Subcutaneous adipose tissue (tissue), 4 donors: ENCODE data around the gene FAM89B. TPM values are rescaled to one million over a fixed set of nuclear protein-coding genes. Genes with fewer than 3 reads are reported as not detected.

Source experiments
- total RNA-seq, 4 donors: library from RNA; depleted of rRNA; stranded (reverse); fragments of >200 nt; gene quantifications; one replicate each; pipeline ENCODE4 v1.1.0, GENCODE V29; 2016
- TF ChIP-seq, protein P1 (sequence below): fragments of 450-650 bp; IDR thresholded peaks from one replicate; pipeline ENCODE4 v1.5.1; 2016; ENCODE audit warnings: low read depth, mild to moderate bottlenecking, control low read depth, antibody characterized with exemption, moderate library complexity

FAM89B gene
- total RNA-seq, 4 donors from 2014 or later = 15.2 to 48.8 (median 31.0) TPM

DNA sequence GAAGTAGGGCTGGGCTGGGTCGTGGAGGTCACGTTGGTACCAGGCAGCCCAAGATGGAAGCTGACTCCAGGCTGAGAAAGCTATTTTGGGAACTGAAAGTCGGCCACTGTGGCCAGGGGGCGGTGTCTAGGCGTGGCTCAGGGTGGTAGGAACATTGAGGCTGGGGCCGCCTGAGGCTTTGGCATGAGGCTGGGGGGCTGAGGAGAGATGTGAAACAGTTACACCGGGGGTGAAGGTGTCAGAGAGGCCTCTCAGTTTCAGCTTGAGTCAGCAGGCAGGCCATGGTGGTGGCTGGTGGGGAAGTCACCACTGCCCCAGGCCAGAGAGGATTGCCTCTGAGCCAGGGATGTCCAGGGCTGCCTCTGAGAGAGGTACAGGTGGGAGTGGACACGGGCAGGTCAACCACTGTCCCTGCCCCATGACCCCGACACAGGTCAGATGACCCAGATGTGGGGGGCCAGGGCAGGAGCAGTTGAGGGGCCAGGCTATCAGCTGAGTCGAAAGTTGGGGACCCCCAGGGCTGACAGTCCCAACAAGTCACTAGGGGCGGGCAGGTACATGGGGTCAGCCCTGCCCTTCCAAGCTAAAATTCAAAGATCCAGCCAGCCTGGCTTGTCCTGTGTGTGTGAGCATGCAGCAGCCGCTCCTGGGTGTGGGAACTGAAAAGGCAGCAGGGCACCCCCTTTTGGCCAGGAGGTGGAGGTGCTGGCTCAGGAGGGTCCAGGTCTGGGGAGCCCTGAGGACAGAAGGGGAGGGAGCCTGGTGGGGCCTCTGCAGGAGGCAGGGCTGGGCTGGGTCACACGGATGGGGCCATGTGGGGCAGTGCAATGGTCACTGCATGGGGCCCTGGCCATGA is 16.1 kb downstream of the FAM89B start:
- TF ChIP-seq, protein P1, sequence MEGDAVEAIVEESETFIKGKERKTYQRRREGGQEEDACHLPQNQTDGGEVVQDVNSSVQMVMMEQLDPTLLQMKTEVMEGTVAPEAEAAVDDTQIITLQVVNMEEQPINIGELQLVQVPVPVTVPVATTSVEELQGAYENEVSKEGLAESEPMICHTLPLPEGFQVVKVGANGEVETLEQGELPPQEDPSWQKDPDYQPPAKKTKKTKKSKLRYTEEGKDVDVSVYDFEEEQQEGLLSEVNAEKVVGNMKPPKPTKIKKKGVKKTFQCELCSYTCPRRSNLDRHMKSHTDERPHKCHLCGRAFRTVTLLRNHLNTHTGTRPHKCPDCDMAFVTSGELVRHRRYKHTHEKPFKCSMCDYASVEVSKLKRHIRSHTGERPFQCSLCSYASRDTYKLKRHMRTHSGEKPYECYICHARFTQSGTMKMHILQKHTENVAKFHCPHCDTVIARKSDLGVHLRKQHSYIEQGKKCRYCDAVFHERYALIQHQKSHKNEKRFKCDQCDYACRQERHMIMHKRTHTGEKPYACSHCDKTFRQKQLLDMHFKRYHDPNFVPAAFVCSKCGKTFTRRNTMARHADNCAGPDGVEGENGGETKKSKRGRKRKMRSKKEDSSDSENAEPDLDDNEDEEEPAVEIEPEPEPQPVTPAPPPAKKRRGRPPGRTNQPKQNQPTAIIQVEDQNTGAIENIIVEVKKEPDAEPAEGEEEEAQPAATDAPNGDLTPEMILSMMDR = no peak

DNA sequence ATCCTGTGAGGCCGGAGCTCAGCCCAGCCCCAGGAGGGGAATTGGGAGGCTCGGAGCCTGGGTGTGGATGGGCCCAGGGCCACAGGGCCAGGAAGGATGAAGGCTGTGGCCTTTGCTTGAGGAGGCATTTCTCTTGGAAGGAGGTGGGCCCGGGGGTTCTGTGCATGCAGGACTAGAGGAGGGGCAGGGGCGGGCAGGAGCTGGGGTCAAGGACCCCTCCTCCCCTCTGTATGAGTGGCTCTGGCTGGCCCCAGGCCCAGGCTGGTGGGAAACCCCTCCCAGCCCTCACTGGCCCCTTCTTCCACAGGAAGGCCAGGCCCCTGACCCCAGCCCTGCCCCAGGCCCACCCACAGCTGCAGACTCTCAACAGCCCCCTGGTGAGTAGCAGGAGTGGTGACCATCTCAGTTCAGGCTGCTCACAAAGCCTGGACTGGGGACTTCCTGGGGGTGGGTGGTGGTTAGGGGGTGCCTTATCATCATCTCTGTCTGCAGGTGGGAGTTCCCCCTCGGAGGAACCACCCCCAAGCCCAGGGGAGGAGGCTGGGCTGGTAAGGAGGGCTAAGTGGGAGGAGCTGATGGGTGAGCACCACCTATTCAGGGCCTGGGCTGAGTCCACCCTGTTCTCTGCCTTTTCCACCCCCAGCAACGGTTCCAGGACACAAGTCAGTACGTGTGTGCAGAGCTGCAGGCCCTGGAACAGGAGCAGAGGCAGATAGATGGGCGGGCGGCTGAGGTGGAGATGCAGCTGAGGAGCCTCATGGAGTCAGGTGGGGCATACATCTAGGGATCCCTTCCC is 17.3 kb downstream of the FAM89B start:
- TF ChIP-seq, protein P1 = no peak

DNA sequence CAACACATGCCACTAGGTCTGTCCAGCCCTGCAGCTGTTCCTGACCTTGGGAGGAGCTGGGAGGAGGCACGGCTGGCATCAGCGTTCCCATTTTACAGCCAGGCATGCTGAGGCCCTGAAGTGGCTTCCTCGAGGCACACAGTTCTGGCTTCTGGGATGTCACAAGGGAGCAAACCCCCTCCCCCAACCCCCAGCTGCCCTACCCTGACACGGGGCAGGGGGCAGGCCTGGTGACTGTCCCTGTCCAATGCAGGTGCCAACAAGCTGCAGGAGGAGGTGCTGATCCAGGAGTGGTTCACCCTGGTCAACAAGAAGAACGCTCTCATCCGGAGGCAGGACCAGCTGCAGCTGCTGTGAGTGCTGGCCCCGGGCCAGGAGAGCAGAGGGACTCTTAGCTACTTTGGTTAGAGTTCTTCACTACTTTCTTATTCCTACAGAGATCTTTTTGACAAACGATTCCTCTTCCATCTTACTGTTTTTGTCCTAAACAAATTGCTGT is 18.0 kb downstream of the FAM89B start:
- TF ChIP-seq, protein P1 = no peak

DNA sequence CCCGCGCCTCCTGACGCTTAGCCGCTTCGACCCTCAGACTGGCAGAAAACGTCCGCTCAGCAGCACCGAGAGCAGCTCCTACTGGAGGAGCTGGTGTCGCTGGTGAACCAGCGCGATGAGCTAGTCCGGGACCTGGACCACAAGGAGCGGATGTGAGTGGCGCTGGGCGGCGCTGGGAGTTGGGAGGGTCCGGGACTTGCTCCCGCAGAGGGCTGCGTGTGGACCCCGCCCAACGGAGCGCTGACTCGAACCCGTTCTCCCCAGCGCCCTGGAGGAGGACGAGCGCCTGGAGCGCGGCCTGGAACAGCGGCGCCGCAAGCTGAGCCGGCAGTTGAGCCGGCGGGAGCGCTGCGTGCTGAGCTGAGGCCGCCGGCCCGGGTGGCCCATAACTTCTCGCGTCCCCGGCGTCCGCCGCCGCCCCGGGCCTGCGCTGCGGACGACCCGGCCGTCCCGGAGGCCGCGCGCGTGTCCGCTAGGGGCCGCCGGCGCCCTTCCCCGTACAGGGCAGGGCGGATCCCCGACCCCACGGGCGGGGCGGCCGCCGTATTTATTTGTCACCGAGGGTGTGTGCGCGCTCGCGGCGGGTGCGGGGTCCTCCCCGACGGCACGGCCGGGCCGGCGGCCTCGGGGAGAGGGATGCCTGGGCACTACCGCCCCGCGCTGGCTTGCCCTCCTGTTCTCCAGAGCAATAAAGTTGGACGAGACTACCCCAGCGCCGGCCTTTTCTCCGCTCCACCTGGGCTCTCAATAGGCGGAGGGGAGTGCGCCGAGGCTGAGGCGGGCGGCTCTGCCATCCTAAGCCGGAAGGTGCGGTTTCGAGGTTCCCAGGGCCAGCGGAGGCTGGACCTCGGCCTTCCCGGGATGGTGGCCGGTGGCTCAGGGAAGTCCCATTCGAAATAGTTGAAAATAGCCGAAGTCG is 19.9 kb downstream of the FAM89B start:
- TF ChIP-seq, protein P1 = no peak

DNA sequence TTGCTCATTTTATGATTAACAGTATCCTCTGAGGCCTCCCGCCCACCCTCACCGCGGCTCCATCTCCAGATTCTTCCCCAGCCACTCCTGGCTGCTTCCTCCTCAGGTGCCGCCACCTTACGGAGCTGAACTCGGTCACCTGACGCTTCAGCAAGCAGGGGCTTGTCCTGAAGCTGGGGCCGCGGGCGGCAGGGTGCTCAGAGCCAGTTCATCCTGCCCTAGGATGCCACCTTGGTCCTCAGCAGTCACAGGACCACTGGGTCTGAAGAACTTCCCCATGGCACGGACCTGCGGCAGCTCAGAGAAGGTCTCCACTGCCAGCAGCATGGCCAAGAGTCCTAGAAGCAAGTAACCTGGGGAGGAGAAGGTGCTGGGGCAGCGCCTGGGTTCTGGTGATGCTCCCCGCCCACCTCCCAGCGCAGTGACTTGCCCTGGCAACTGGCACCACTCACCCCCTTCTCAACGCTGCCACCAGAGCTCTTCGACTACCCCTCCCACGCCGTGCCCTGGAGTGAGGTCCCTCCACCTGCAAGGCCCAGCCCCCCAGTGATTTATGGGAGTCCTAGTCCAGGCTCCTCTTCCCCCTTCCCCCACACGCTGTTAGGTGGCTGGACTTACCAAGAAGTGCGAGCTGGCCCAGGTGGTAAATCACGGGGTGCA is 20.6 kb downstream of the FAM89B start:
- TF ChIP-seq, protein P1 = no peak

DNA sequence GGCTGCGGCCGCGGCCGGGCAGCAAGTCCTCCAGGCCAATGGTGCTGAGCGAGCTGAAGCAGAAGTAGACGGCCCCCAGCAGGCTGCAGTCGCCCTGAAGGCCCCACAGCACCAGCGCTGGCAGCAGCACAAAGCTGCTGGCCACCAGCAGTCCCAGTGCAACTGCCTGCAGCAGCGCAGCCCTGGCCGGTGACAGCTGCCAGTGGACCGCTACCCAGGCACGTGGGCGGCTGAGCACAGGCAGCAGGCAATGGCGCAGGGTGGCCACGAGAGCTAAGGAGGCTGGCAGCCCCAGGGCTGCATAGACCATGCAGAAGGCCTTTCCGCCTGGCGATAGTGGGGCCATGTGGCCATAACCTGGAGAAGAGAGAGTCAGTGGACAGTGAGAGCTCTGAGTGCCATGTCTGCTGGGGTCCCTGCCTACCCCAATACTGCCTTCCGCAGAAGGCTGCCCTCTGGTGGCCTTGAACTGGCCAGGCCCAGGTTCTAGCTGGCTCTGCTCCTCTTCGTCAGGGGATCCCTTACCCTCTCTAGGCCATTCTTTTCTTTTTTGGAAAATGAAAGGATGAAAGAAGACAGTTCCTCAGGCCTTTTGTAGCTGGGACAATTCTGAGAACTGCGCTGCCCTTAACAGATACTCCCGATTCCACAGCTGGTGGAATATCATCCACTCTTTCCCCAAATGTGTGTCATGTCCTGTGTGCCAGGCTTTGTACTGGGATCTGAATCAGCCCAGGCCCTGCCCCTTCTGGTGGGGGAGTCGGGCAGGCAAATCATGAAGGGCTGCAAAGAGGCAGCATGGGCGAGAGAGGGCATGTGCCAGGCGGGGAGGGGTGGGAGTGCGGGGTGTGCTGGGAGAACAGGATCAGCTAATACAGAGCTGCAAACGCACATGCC is 21.4 kb downstream of the FAM89B start:
- TF ChIP-seq, protein P1 = no peak
